AG04449 (cell line): ENCODE results near the gene CACNA1C.

Experiments
- CTCF ChIA-PET: fragments of 350-600 bp; formaldehyde crosslinking; extraction: SDS; loops from one replicate; lab custom pipeline; 2021; ENCODE audit warnings: antibody characterized with exemption; lab: Yijun Ruan, JAX
- POLR2A ChIA-PET: fragments of 400-600, 350-600 bp; formaldehyde crosslinking; extraction: SDS; loops from one replicate; lab custom pipeline; 2020; ENCODE audit warnings: antibody characterized with exemption, inconsistent platforms; lab: Yijun Ruan, JAX
- DNase-seq: peaks from one replicate; pipeline ENCODE4 v3.0.0-alpha.2; 2010; ENCODE audit warnings: low read depth, low spot score
- H3K4me3 ChIP-seq: 2 replicates; pipeline ENCODE4 v1.5.1; 2011; ENCODE audit warnings: low read depth, mild to moderate bottlenecking, control low read depth, low read length
- CTCF ChIP-seq: IDR thresholded peaks from one replicate; pipeline ENCODE4 v1.5.1; 2011; ENCODE audit warnings: mild to moderate bottlenecking, moderate library complexity, low read length, control low read depth, inconsistent platforms; ENCODE audit not compliant: insufficient read depth; ENCODE audit errors: missing control alignments

The CACNA1C gene

GRCh38 chr12:2566161-2566560 is 513.4 kb downstream of the CACNA1C start:
- DNase-seq = no peak
- ChIA-PET POLR2A (no interaction called here), CTCF (interaction anchor here (1.2 kb wide), 1 partner anchor 17 kb away, joined by 5 read pairs; no protein-coding TSS in a partner anchor)
- no peak for TF ChIP-seq CTCF
- H3K4me3 ChIP-seq = no peak overlapping the region

- ChIA-PET POLR2A (no interaction called here), CTCF (no interaction called here)
- TF ChIP-seq CTCF = no peak
- no peak for DNase-seq
- no peak overlapping the region for H3K4me3 ChIP-seq
Observed at GRCh38 chr12:2567711-2568110, 514.9 kb downstream of the CACNA1C start.

GRCh38 chr12:2570562-2570961 is 517.8 kb downstream of the CACNA1C start:
- no peak overlapping the region for H3K4me3 ChIP-seq
- ChIA-PET POLR2A (no interaction called here), CTCF (interaction anchor here (1.0 to 2.8 kb wide), 3 partner anchors 10 to 536 kb away, joined by 3 to 30 read pairs (median 3); no protein-coding TSS in a partner anchor)
- no peak for TF ChIP-seq CTCF
- no peak for DNase-seq

- ChIA-PET CTCF (interaction anchor here (0.8 to 1.4 kb wide), 2 partner anchors 9 to 635 kb away, joined by 3 to 13 read pairs; no protein-coding TSS in a partner anchor), POLR2A (no interaction called here)
- no peak overlapping the region for H3K4me3 ChIP-seq
- TF ChIP-seq CTCF = no peak
- DNase-seq = no peak
Observed at GRCh38 chr12:2574355-2574935, 521.7 kb downstream of the CACNA1C start.

- TF ChIP-seq CTCF = no peak
- DNase-seq = no peak
- POLR2A ChIA-PET = no interaction called here
- CTCF ChIA-PET = interaction anchor here (1.4 kb wide), 1 partner anchor 8 kb away, joined by 13 read pairs; no protein-coding TSS in a partner anchor
- H3K4me3 ChIP-seq = no peak overlapping the region
Observed at GRCh38 chr12:2575245-2575644, 522.5 kb downstream of the CACNA1C start.

GRCh38 chr12:2578211-2578610 is 525.4 kb downstream of the CACNA1C start:
- ChIA-PET POLR2A (no interaction called here), CTCF (no interaction called here)
- TF ChIP-seq CTCF = no peak
- no peak overlapping the region for H3K4me3 ChIP-seq
- DNase-seq = no peak
